ENCODE measurements around the gene UTF1. TPM values are rescaled to one million over a fixed set of nuclear protein-coding genes. Genes with fewer than 3 reads are reported as not detected.

The UTF1 gene
- total and polyA plus RNA-seq, 2 experiments from 2014 or later, result not detected

GRCh38 chr10:133203652-133204195, 26.3 kb upstream of the UTF1 start:
- Histone ChIP-seq H3K4me1 (ENCODE audit: insufficient read depth) (no peaks in the 10 kb centered on the region), H3K27me3 (replicated peaks; ENCODE audit: insufficient read depth) (no peaks in the 10 kb centered on the region), H3K9me2 (ENCODE audit: insufficient read depth) (no peaks in the 10 kb centered on the region), H3K9me3 (ENCODE audit: low read depth) (no peaks in the 10 kb centered on the region), H3K27ac (no peak overlapping the region), H3K4me2 (ENCODE audit: unreplicated experiment) (no peak overlapping the region), H3K9ac (no peak overlapping the region), H3F3A (ENCODE audit: insufficient read depth) (no peaks in the 10 kb centered on the region), H3K36me3 (ENCODE audit: low read depth) (no peaks in the 10 kb centered on the region), H3K4me3 (no peak overlapping the region), H4K20me1 (ENCODE audit: insufficient read depth) (no peaks in the 10 kb centered on the region), H3K79me2 (ENCODE audit: insufficient read depth) (no peaks in the 10 kb centered on the region), H2AFZ (no peak overlapping the region)
- 55 to 59% methylated on average over 31 of the region's 31 CpGs for WGBS, 2 experiments (ENCODE audit: low coverage in 1 of 2, low lambda C conversion rate in 2 of 2, missing lambda C conversion rate in 2 of 2)
- in situ Hi-C loops (cut with MboI), result no loop called here
- TF ChIP-seq EZH2 (IDR thresholded peaks at IDR 0.05; ENCODE audit: insufficient read depth, poor library complexity, severe bottlenecking), result no peak
- TF ChIP-seq EZH2phosphoT487 (IDR thresholded peaks at IDR 0.05; ENCODE audit: insufficient read depth, low read depth), result no peak
- no peak for DNase-seq

GRCh38 chr10:133204226-133205015, 25.6 kb upstream of the UTF1 start:
- Histone ChIP-seq H3K79me2 (ENCODE audit: insufficient read depth) (no peaks in the 10 kb centered on the region), H3F3A (ENCODE audit: insufficient read depth) (no peaks in the 10 kb centered on the region), H3K4me1 (ENCODE audit: insufficient read depth) (no peaks in the 10 kb centered on the region), H3K4me3 (no peak overlapping the region), H3K27me3 (replicated peaks; ENCODE audit: insufficient read depth) (no peaks in the 10 kb centered on the region), H3K9ac (no peak overlapping the region), H3K27ac (no peak overlapping the region), H3K9me3 (ENCODE audit: low read depth) (no peaks in the 10 kb centered on the region), H4K20me1 (ENCODE audit: insufficient read depth) (no peaks in the 10 kb centered on the region), H3K4me2 (ENCODE audit: unreplicated experiment) (no peak overlapping the region), H3K9me2 (ENCODE audit: insufficient read depth) (no peaks in the 10 kb centered on the region), H3K36me3 (ENCODE audit: low read depth) (no peaks in the 10 kb centered on the region), H2AFZ (no peak overlapping the region)
- in situ Hi-C loops (cut with MboI), result no loop called here
- no peak for DNase-seq
- 82 to 83% methylated on average over 36 to 38 of the region's 38 CpGs for WGBS, 2 experiments (ENCODE audit: low coverage in 1 of 2, low lambda C conversion rate in 2 of 2, missing lambda C conversion rate in 2 of 2)
- TF ChIP-seq EZH2phosphoT487 (IDR thresholded peaks at IDR 0.05; ENCODE audit: insufficient read depth, low read depth) (no peak), EZH2 (IDR thresholded peaks at IDR 0.05; ENCODE audit: insufficient read depth, poor library complexity, severe bottlenecking) (no peak)

GRCh38 chr10:133205146-133205545, 24.9 kb upstream of the UTF1 start:
- WGBS, 2 experiments (ENCODE audit: low coverage in 1 of 2, low lambda C conversion rate in 2 of 2, missing lambda C conversion rate in 2 of 2), result 68 to 72% methylated on average over 21 to 23 of the region's 23 CpGs
- in situ Hi-C loops (cut with MboI), result no loop called here
- no peak for DNase-seq
- Histone ChIP-seq H3K4me2 (ENCODE audit: unreplicated experiment) (no peak overlapping the region), H3K4me1 (ENCODE audit: insufficient read depth) (no peaks in the 10 kb centered on the region), H3K9ac (no peak overlapping the region), H4K20me1 (ENCODE audit: insufficient read depth) (no peaks in the 10 kb centered on the region), H3K4me3 (no peak overlapping the region), H2AFZ (no peak overlapping the region), H3F3A (ENCODE audit: insufficient read depth) (no peaks in the 10 kb centered on the region), H3K36me3 (ENCODE audit: low read depth) (no peaks in the 10 kb centered on the region), H3K9me2 (ENCODE audit: insufficient read depth) (no peaks in the 10 kb centered on the region), H3K27me3 (replicated peaks; ENCODE audit: insufficient read depth) (no peaks in the 10 kb centered on the region), H3K79me2 (ENCODE audit: insufficient read depth) (no peaks in the 10 kb centered on the region), H3K27ac (no peak overlapping the region), H3K9me3 (ENCODE audit: low read depth) (no peaks in the 10 kb centered on the region)
- TF ChIP-seq EZH2 (IDR thresholded peaks at IDR 0.05; ENCODE audit: insufficient read depth, poor library complexity, severe bottlenecking) (no peak), EZH2phosphoT487 (IDR thresholded peaks at IDR 0.05; ENCODE audit: insufficient read depth, low read depth) (no peak)

DNA sequence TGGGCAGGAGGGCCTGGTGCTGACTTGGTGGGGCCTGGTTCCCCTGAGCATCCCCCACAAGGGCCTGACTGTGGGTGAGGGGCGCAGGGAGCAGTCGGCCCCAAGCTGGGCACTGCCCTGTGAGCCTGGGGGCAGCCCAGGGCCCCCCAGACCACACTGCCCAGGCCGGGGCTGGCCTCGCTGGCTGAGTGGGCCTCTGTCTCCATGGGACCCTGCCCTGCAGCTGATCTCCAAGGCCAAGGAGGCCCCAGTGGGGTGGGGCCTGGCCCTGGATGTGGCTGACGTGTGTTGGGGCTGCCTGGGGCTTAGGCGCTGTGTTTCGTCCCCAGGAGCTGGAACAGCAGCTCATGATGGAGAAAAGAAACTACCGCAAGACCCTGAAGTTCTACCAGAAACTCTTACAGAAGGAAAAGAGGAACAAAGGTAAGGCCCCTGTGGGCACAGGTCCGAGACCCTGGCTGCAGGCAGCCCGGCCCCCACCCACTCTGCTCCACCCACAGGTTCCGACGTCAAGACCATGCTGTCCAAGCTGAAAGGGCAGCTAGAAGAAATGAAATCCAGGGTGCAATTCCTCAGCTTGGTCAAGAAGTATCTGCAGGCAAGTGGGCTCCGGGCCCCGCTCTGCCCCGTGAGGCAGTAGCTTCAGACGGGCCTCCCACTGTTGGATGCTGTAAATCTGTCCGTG, 23.5 kb upstream of the UTF1 start:
- Histone ChIP-seq H3F3A (ENCODE audit: insufficient read depth) (no peaks in the 10 kb centered on the region), H3K9me2 (ENCODE audit: insufficient read depth) (no peaks in the 10 kb centered on the region), H3K9me3 (ENCODE audit: low read depth) (no peaks in the 10 kb centered on the region), H3K4me1 (ENCODE audit: insufficient read depth) (no peaks in the 10 kb centered on the region), H3K4me3 (no peak overlapping the region), H3K79me2 (ENCODE audit: insufficient read depth) (no peaks in the 10 kb centered on the region), H3K27ac (no peak overlapping the region), H3K36me3 (ENCODE audit: low read depth) (no peaks in the 10 kb centered on the region), H3K9ac (no peak overlapping the region), H4K20me1 (ENCODE audit: insufficient read depth) (no peaks in the 10 kb centered on the region), H3K4me2 (ENCODE audit: unreplicated experiment) (no peak overlapping the region), H2AFZ (no peak overlapping the region), H3K27me3 (replicated peaks; ENCODE audit: insufficient read depth) (no peaks in the 10 kb centered on the region)
- 70 to 73% methylated on average over 17 of the region's 17 CpGs for WGBS, 2 experiments (ENCODE audit: low coverage in 1 of 2, low lambda C conversion rate in 2 of 2, missing lambda C conversion rate in 2 of 2)
- DNase-seq, result no peak
- no peak for TF ChIP-seq EZH2 (IDR thresholded peaks at IDR 0.05; ENCODE audit: insufficient read depth, poor library complexity, severe bottlenecking)
- TF ChIP-seq EZH2phosphoT487 (IDR thresholded peaks at IDR 0.05; ENCODE audit: insufficient read depth, low read depth), result no peak
- in situ Hi-C loops (cut with MboI), result no loop called here

Data from GM23248 (cell line).